ENCODE measurements around the gene PDHX.

- no peak for TF ChIP-seq CTCF (IDR thresholded peaks at IDR 0.05)
- TF ChIP-seq POLR2A (IDR thresholded peaks at IDR 0.05), result no peak
- TF ChIP-seq POLR2AphosphoS5 (IDR thresholded peaks at IDR 0.05), result no peak
- no peak for TF ChIP-seq EP300 (IDR thresholded peaks at IDR 0.05)
These were observed 86.8 kb downstream of the PDHX start for GRCh38 chr11:35003186-35003585.

Data from upper lobe of left lung (tissue), 4 donors.